Caco-2 (cell line): Measurements from ENCODE around the gene ELF1. TPM values are rescaled to one million over a fixed set of nuclear protein-coding genes. Genes with fewer than 3 reads are reported as not detected.
"Not testable (repeated sequence)": the region's sequence is repeated elsewhere in the genome, so short reads cannot be mapped to it uniquely, and the experiment has no call there.

Source experiments
- BruUV-seq: library from RNA; stranded (reverse); fragments of 400-500 nt; replicated peaks from 2 replicates; lab custom pipeline; 2021; lab: Mats Ljungman, UMichigan
- CTCF ChIA-PET: fragments of 300-600 bp; sonication (Branson Sonifier 250); formaldehyde crosslinking; loops from one replicate; lab custom pipeline; 2022; ENCODE audit warnings: antibody characterized with exemption; lab: Charles Lee
- POLR2A ChIA-PET: fragments of 300-600 bp; sonication (Branson Sonifier 250); formaldehyde crosslinking; loops from one replicate; lab custom pipeline; 2022; ENCODE audit warnings: antibody characterized with exemption; lab: Charles Lee
- DNase-seq, 2 experiments: peaks; one replicate each; pipeline versions ENCODE4 v3.0.0 to v3.0.0-alpha.2; 2020 to 2022
- H3K27me3 ChIP-seq: replicated peaks from 2 replicates; pipeline ENCODE4 v1.6.0; 2011; ENCODE audit warnings: low read length; ENCODE audit not compliant: control insufficient read depth, insufficient read depth
- H3K36me3 ChIP-seq: 2 replicates; pipeline ENCODE4 v1.5.1; 2011; ENCODE audit warnings: low read length; ENCODE audit not compliant: control insufficient read depth, insufficient read depth
- H3K4me1 ChIP-seq: fragments of 250-450 bp; sonication (Bioruptor Pico); 2 replicates; pipeline ENCODE4 v1.5.1; 2020; ENCODE audit warnings: mild to moderate bottlenecking
- H3K4me3 ChIP-seq: 2 replicates; pipeline ENCODE4 v1.5.1; 2011; ENCODE audit warnings: low read depth, mild to moderate bottlenecking, control low read depth, low read length
- H3K9me3 ChIP-seq: fragments of 250-450 bp; sonication (Bioruptor Pico); 2 replicates; pipeline ENCODE4 v1.5.1; 2020; ENCODE audit warnings: mild to moderate bottlenecking, moderate library complexity
- H3K27ac Mint-ChIP-seq: one replicate; pipeline ENCODE4 v1.8.0; 2022; ENCODE audit warnings: mixed read lengths; ENCODE audit not compliant: unreplicated experiment
- H3K27me3 Mint-ChIP-seq: one replicate; pipeline ENCODE4 v1.8.0; 2022; ENCODE audit warnings: mixed read lengths; ENCODE audit not compliant: insufficient read depth, unreplicated experiment
- H3K36me3 Mint-ChIP-seq: one replicate; pipeline ENCODE4 v1.8.0; 2022; ENCODE audit warnings: mild to moderate bottlenecking, mixed read lengths; ENCODE audit not compliant: insufficient read depth, unreplicated experiment
- H3K4me1 Mint-ChIP-seq: one replicate; pipeline ENCODE4 v1.8.0; 2022; ENCODE audit warnings: low read depth, mixed read lengths; ENCODE audit not compliant: unreplicated experiment
- H3K4me3 Mint-ChIP-seq: one replicate; pipeline ENCODE4 v1.8.0; 2022; ENCODE audit warnings: mild to moderate bottlenecking, moderate library complexity, mixed read lengths; ENCODE audit not compliant: unreplicated experiment
- H3K9me3 Mint-ChIP-seq: one replicate; pipeline ENCODE4 v1.8.0; 2022; ENCODE audit warnings: mixed read lengths; ENCODE audit not compliant: unreplicated experiment
- CTCF ChIP-seq, 2 experiments: fragments of 200-600 bp in 1 of 2; IDR thresholded peaks; 1 replicate in 1 of 2; 2 replicates in 1 of 2; pipeline versions ENCODE4 v1.5.1 to v1.8.0; 2011 to 2022; ENCODE audit warnings: antibody characterized with exemption in 1 of 2, control low read depth in 1 of 2, inconsistent platforms in 1 of 2, low read depth in 1 of 2, low read length in 1 of 2, mild to moderate bottlenecking in 1 of 2, moderate library complexity in 1 of 2; ENCODE audit not compliant: insufficient read depth in 1 of 2, severe bottlenecking in 1 of 2, unreplicated experiment in 1 of 2
- intact Hi-C: fragments of 100-400 bp; cut with micrococcal nuclease; formaldehyde crosslinking; loops from one replicate; pipeline ENCODE4 v1.10.0; 2022; ENCODE audit not compliant: unreplicated experiment
- total RNA-seq: library from RNA; stranded (reverse); gene quantifications from 2 replicates; pipeline ENCODE4 v1.2.3, GENCODE V29; 2022

ELF1 gene
- total RNA-seq, 1 experiment from 2014 or later: 116 TPM

GRCh38 chr13:40895227-40896184, 123.6 kb downstream of the ELF1 start:
- no peaks in the 10 kb centered on the region for H3K4me1 ChIP-seq
- BruUV-seq: no TSS peak
- H3K9me3 ChIP-seq: no peaks in the 10 kb centered on the region
- POLR2A ChIA-PET: interaction anchor here (0.7 kb wide), 1 partner anchor 106 kb away, joined by 6 read pairs; the partner anchor contains the start of gene SLC25A15
- H3K27me3 ChIP-seq: no peaks in the 10 kb centered on the region
- H3K36me3 ChIP-seq: no peaks in the 10 kb centered on the region
- no peaks in the 10 kb centered on the region for H3K27me3 Mint-ChIP-seq
- no peaks in the 10 kb centered on the region for H3K36me3 Mint-ChIP-seq
- no peaks in the 10 kb centered on the region for H3K9me3 Mint-ChIP-seq
- H3K4me1 Mint-ChIP-seq: peaks cover 7% of the 10 kb centered on the region
- TF ChIP-seq CTCF (IDR thresholded peaks at IDR 0.05; ENCODE audit: insufficient read depth in 1 of 2, low read depth in 1 of 2, low read length in 1 of 2, severe bottlenecking in 1 of 2, unreplicated experiment in 1 of 2): no peak
- CTCF ChIA-PET: interaction anchor here (0.6 kb wide), 1 partner anchor 106 kb away, joined by 3 read pairs; the partner anchor contains the start of gene SLC25A15
- H3K4me3 Mint-ChIP-seq: no peak overlapping the region
- H3K27ac Mint-ChIP-seq: peak overlapping the region; percentile 60
- H3K4me3 ChIP-seq: no peak overlapping the region
- DNase-seq: peak in 1 of 2 experiments; percentile 15
- intact Hi-C loops: no loop called here

GRCh38 chr13:40893573-40893972, 125.5 kb downstream of the ELF1 start:
- H3K4me3 Mint-ChIP-seq, DNase-seq, H3K27me3 ChIP-seq, H3K36me3 ChIP-seq, H3K36me3 Mint-ChIP-seq, H3K4me1 Mint-ChIP-seq, BruUV-seq, H3K4me3 ChIP-seq, H3K9me3 Mint-ChIP-seq, H3K9me3 ChIP-seq, H3K4me1 ChIP-seq, intact Hi-C loops, H3K27me3 Mint-ChIP-seq, CTCF ChIA-PET: not testable (repeated sequence)
- H3K27ac Mint-ChIP-seq: peak overlapping the region; percentile 29
- POLR2A ChIA-PET: interaction anchor here (0.6 kb wide), 1 partner anchor 93 kb away, joined by 3 read pairs; no protein-coding TSS in a partner anchor

- H3K4me1 ChIP-seq: no peaks in the 10 kb centered on the region
- Mint-ChIP-seq H3K27ac (no peak overlapping the region), H3K4me1 (no peaks in the 10 kb centered on the region), H3K27me3 (no peaks in the 10 kb centered on the region), H3K4me3 (no peak overlapping the region), H3K9me3 (peaks cover 18% of the 10 kb centered on the region), H3K36me3 (peaks cover 6% of the 10 kb centered on the region)
- BruUV-seq: no TSS peak
- intact Hi-C loops: no loop called here
- no peaks in the 10 kb centered on the region for H3K36me3 ChIP-seq
- ChIA-PET CTCF (no interaction called here), POLR2A (no interaction called here)
- H3K27me3 ChIP-seq: no peaks in the 10 kb centered on the region
- TF ChIP-seq CTCF (IDR thresholded peaks at IDR 0.05; ENCODE audit: insufficient read depth in 1 of 2, low read depth in 1 of 2, low read length in 1 of 2, severe bottlenecking in 1 of 2, unreplicated experiment in 1 of 2): no peak
- DNase-seq: no peak
- H3K4me3 ChIP-seq: no peak overlapping the region
- H3K9me3 ChIP-seq: no peaks in the 10 kb centered on the region
Measured at GRCh38 chr13:40886017-40886416, 133.1 kb downstream of the ELF1 start.

- H3K9me3 Mint-ChIP-seq: peaks cover 15% of the 10 kb centered on the region
- H3K27me3 Mint-ChIP-seq, H3K4me3 ChIP-seq, intact Hi-C loops, H3K27ac Mint-ChIP-seq, H3K36me3 Mint-ChIP-seq, CTCF ChIA-PET, H3K4me1 Mint-ChIP-seq, BruUV-seq, H3K9me3 ChIP-seq, H3K27me3 ChIP-seq, H3K4me3 Mint-ChIP-seq, POLR2A ChIA-PET, H3K36me3 ChIP-seq, H3K4me1 ChIP-seq, DNase-seq: not testable (repeated sequence)
Measured at GRCh38 chr13:40884175-40884574, 134.9 kb downstream of the ELF1 start.
